Esophagus muscularis mucosa (tissue), 4 donors: ENCODE measurements around the gene ARL10. TPM values are rescaled to one million over a fixed set of nuclear protein-coding genes. Genes with fewer than 3 reads are reported as not detected.
A peak's percentile ranks its signal among the peaks of the same experiment; 100 is the strongest.

Source experiments
- DNase-seq: peaks from one replicate; pipeline ENCODE4 v3.0.0-alpha.2; 2017; ENCODE audit errors: extremely low spot score
- H3K27ac ChIP-seq, 4 donors: fragments of 200-600 bp; sonication (generic); replicated peaks in 1 of 4; 1 replicate in 3 of 4; 2 replicates in 1 of 4; pipeline ENCODE4 v1.5.1; 2016 to 2019; ENCODE audit warnings: mild to moderate bottlenecking in 1 of 4
- H3K27me3 ChIP-seq, 4 donors: fragments of 200-600 bp; sonication (generic); one replicate each; pipeline versions ENCODE4 v1.5.1 to v1.6.0; 2016 to 2019
- H3K36me3 ChIP-seq, 4 donors: fragments of 200-600 bp; sonication (generic); one replicate each; pipeline ENCODE4 v1.5.1; 2016 to 2019
- H3K4me1 ChIP-seq, 4 donors: fragments of 200-600 bp; sonication (generic); one replicate each; pipeline ENCODE4 v1.5.1; 2016 to 2019
- H3K4me3 ChIP-seq, 4 donors: fragments of 200-600 bp; sonication (generic); 1 replicate in 2 of 4; 2 replicates in 2 of 4; pipeline ENCODE4 v1.5.1; 2016 to 2019; ENCODE audit warnings: mild to moderate bottlenecking in 4 of 4, moderate library complexity in 1 of 4
- H3K9me3 ChIP-seq, 4 donors: fragments of 200-600 bp; sonication (generic); 1 replicate in 3 of 4; 2 replicates in 1 of 4; pipeline ENCODE4 v1.5.1; 2016 to 2019
- EP300 ChIP-seq: sonication (generic); formaldehyde crosslinking; IDR thresholded peaks from one replicate; pipeline ENCODE4 v1.6.1; 2017; ENCODE audit warnings: antibody characterized with exemption
- POLR2A ChIP-seq: fragments of 450-650 bp; IDR thresholded peaks from one replicate; pipeline ENCODE4 v1.6.1; 2017; ENCODE audit warnings: antibody characterized with exemption, moderate library complexity, mild to moderate bottlenecking, low read depth
- POLR2AphosphoS5 ChIP-seq, 2 donors: sonication (generic); formaldehyde crosslinking; IDR thresholded peaks; one replicate each; pipeline ENCODE4 v1.6.1; 2017; ENCODE audit warnings: antibody characterized with exemption in 2 of 2
- WGBS: methylation state at CpG from one replicate; pipeline ENCODE4 v1.1.5; 2018; 5-methylcytosine and 5-hydroxymethylcytosine counted together
- intact Hi-C: fragments of 100-400 bp; cut with DNase I; formaldehyde crosslinking; loops from one replicate; pipeline ENCODE4 v1.15.1; 2023
- total RNA-seq, 4 donors: library from RNA; depleted of rRNA; stranded (reverse); fragments of >200 nt; gene quantifications; one replicate each; pipeline versions ENCODE4 v1.1.0 to v1.2.1, GENCODE V29; 2016
- TF ChIP-seq, protein P1 (sequence below), 3 experiments: fragments of 200-600 bp in 2 of 3; fragments of 450-650 bp in 1 of 3; sonication (generic) in 2 of 3; IDR thresholded peaks; one replicate each; pipeline ENCODE4 v1.5.1; 2017 to 2019; ENCODE audit warnings: antibody characterized with exemption in 3 of 3, mild to moderate bottlenecking in 2 of 3, moderate library complexity in 1 of 3

ARL10 gene
- total RNA-seq, 4 donors from 2014 or later: 5.4 to 16.9 (median 7.1) TPM

- TF ChIP-seq, protein P1, sequence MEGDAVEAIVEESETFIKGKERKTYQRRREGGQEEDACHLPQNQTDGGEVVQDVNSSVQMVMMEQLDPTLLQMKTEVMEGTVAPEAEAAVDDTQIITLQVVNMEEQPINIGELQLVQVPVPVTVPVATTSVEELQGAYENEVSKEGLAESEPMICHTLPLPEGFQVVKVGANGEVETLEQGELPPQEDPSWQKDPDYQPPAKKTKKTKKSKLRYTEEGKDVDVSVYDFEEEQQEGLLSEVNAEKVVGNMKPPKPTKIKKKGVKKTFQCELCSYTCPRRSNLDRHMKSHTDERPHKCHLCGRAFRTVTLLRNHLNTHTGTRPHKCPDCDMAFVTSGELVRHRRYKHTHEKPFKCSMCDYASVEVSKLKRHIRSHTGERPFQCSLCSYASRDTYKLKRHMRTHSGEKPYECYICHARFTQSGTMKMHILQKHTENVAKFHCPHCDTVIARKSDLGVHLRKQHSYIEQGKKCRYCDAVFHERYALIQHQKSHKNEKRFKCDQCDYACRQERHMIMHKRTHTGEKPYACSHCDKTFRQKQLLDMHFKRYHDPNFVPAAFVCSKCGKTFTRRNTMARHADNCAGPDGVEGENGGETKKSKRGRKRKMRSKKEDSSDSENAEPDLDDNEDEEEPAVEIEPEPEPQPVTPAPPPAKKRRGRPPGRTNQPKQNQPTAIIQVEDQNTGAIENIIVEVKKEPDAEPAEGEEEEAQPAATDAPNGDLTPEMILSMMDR (IDR thresholded peaks at IDR 0.05): no peak
- no peak for TF ChIP-seq POLR2AphosphoS5 (IDR thresholded peaks at IDR 0.05)
- TF ChIP-seq POLR2A: no peak
- no peak for TF ChIP-seq EP300
- Histone ChIP-seq H3K9me3 (no peaks in the 10 kb centered on the region), H3K27ac (no peak overlapping the region), H3K27me3 (no peaks in the 10 kb centered on the region), H3K4me3 (no peak overlapping the region), H3K36me3 (peaks cover 36 to 98% (median 89%) of the 10 kb centered on the region in 4 donors), H3K4me1 (peaks cover 0 to 8% (median 0%) of the 10 kb centered on the region in 4 donors)
- DNase-seq: no peak
- intact Hi-C loops: no loop called here
- WGBS: 89% methylated on average over 4 of the region's 4 CpGs
Measured at GRCh38 chr5:176353533-176353932, 11.8 kb upstream of the ARL10 start.

GRCh38 chr5:176355400-176356178 is 9.7 kb upstream of the ARL10 start:
- H3K27me3 ChIP-seq: no peaks in the 10 kb centered on the region
- TF ChIP-seq, protein P1 (IDR thresholded peaks at IDR 0.05): no peak
- TF ChIP-seq EP300 (no peak), POLR2A (no peak), POLR2AphosphoS5 (IDR thresholded peaks at IDR 0.05) (no peak)
- H3K4me3 ChIP-seq: no peak overlapping the region
- no peak for DNase-seq
- peaks cover 24 to 88% (median 71%) of the 10 kb centered on the region in 4 donors for H3K36me3 ChIP-seq
- intact Hi-C loops: no loop called here
- no peaks in the 10 kb centered on the region for H3K9me3 ChIP-seq
- H3K4me1 ChIP-seq: peaks cover 10 to 22% (median 16%) of the 10 kb centered on the region in 4 donors
- H3K27ac ChIP-seq: no peak overlapping the region
- WGBS: 91% methylated on average over 16 of the region's 16 CpGs

DNA sequence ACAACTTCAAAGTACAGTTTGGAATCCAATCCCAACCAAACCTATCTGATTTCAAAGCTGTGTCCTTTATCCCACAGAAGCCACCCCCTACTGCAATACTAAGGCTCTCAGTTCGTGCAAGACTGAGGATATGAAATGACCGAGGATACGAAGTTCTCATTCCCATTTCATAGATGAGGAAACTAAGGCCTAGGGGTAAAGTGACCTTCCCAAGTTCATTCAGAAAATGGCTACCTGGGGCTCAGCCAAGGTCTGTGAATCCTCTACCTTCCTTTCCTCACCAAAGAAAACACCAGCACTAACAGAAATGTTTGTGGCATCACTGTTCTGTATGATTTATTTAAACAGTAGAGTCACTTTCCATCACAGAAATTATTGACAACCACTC is 9.1 kb upstream of the ARL10 start:
- Histone ChIP-seq H3K4me3 (no peak overlapping the region), H3K36me3 (peaks cover 19 to 82% (median 65%) of the 10 kb centered on the region in 4 donors), H3K27me3 (no peaks in the 10 kb centered on the region), H3K27ac (no peak overlapping the region), H3K4me1 (peaks cover 10 to 25% (median 20%) of the 10 kb centered on the region in 4 donors), H3K9me3 (no peaks in the 10 kb centered on the region)
- 93% methylated on average over 3 of the region's 3 CpGs for WGBS
- intact Hi-C loops: no loop called here
- TF ChIP-seq EP300 (no peak), POLR2A (no peak), POLR2AphosphoS5 (IDR thresholded peaks at IDR 0.05) (no peak)
- TF ChIP-seq, protein P1 (IDR thresholded peaks at IDR 0.05): no peak
- no peak for DNase-seq

DNA sequence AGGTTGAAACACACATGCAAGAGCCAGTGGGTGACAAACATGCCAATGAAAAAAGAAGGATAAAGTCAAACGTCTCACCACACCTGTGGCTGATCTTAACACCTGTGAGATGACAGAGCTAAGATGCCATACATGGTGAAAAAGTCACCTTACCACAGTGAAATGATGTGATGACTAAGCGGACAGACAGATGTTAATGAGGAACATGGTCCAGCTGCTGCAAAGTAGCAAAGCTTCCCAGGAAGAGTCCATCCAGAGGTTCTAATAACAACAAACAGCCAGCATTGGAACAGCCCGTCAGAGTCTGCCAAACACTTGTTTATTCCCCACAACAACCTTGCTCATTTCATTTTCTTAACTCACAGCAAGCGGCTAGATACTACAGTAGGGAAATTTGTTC is 5.6 kb upstream of the ARL10 start:
- H3K27ac ChIP-seq: no peak overlapping the region
- H3K9me3 ChIP-seq: no peaks in the 10 kb centered on the region
- no peak for DNase-seq
- 59% methylated on average over 4 of the region's 4 CpGs for WGBS
- no peaks in the 10 kb centered on the region for H3K27me3 ChIP-seq
- no peak for TF ChIP-seq POLR2A
- TF ChIP-seq, protein P1 (IDR thresholded peaks at IDR 0.05): no peak
- no peak for TF ChIP-seq EP300
- no peak for TF ChIP-seq POLR2AphosphoS5 (IDR thresholded peaks at IDR 0.05)
- H3K36me3 ChIP-seq: peaks cover 4 to 48% (median 30%) of the 10 kb centered on the region in 4 donors
- H3K4me3 ChIP-seq: peak overlapping the region in 2 of 4 donors; percentile 4 to 92
- peaks cover 11 to 36% (median 31%) of the 10 kb centered on the region in 4 donors for H3K4me1 ChIP-seq
- intact Hi-C loops: no loop called here
